ENCODE data around the gene PERM1. TPM values are rescaled to one million over a fixed set of nuclear protein-coding genes. Genes with fewer than 3 reads are reported as not detected.

PERM1 gene
- total and polyA plus RNA-seq, 2 donors (not counting 1 experiment from before 2014, with no cell fraction given), result not detected

- H4K20me1 ChIP-seq (ENCODE audit: control insufficient read depth, insufficient read depth, low read length, poor library complexity, severe bottlenecking), result no peaks in the 10 kb centered on the region
- CTCF ChIA-PET, result no interaction called here
- Mint-ChIP-seq H3K4me1 (peaks cover 9% of the 10 kb centered on the region), H3K27ac (peak overlapping the region; percentile 10), H3K4me3 (no peak overlapping the region), H3K9me3 (ENCODE audit: insufficient read depth) (no peaks in the 10 kb centered on the region), H3K27me3 (peaks cover 31% of the 10 kb centered on the region)
- H3K27me3 ChIP-seq (replicated peaks in 1 of 4; ENCODE audit: control extremely low read depth in 1 of 4, control insufficient read depth in 3 of 4, insufficient read depth in 4 of 4, low read length in 3 of 4), result peaks cover 0 to 79% (median 22%) of the 10 kb centered on the region in 4 experiments
- no peak overlapping the region for H2AFZ ChIP-seq (ENCODE audit: insufficient read depth, low read depth, low read length, poor library complexity, severe bottlenecking)
- intact Hi-C loops (cut with micrococcal nuclease), result no loop called here
- peaks cover 0 to 14% (median 0%) of the 10 kb centered on the region in 3 donors for H3K9me3 ChIP-seq (ENCODE audit: control extremely low read depth in 1 of 3, control insufficient read depth in 2 of 3, insufficient read depth in 1 of 3, low read length in 2 of 3)
- POLR2A ChIA-PET, result no interaction called here
- no peak overlapping the region for H3K27ac ChIP-seq (ENCODE audit: low read length in 2 of 2)
- ATAC-seq (ENCODE audit: low read depth) (no peak), DNase-seq (no peak)
- H3K36me3 ChIP-seq (replicated peaks in 1 of 2; ENCODE audit: control extremely low read depth in 1 of 2, control insufficient read depth in 1 of 2, extremely low read depth in 1 of 2, insufficient read depth in 2 of 2, low read length in 1 of 2), result no peaks in the 10 kb centered on the region
- peaks cover 16 to 18% of the 10 kb centered on the region in 2 donors for H3K4me1 ChIP-seq (ENCODE audit: control insufficient read depth in 2 of 2, insufficient read depth in 2 of 2, low read length in 2 of 2)
- 85% methylated on average over 31 of the region's 34 CpGs for WGBS (ENCODE audit: insufficient coverage)
- H3K9ac ChIP-seq (ENCODE audit: low read length), result no peak overlapping the region
- no peak overlapping the region for H3K4me2 ChIP-seq (replicated peaks; ENCODE audit: low read depth, low read length, poor library complexity, severe bottlenecking)
- no peaks in the 10 kb centered on the region for H3K79me2 ChIP-seq (ENCODE audit: control insufficient read depth, insufficient read depth, low read length)
- no peak overlapping the region for H3K4me3 ChIP-seq (ENCODE audit: control extremely low read depth in 1 of 5, extremely low read depth in 1 of 5, insufficient read depth in 1 of 5, low read depth in 2 of 5, low read length in 4 of 5)
- TF ChIP-seq CTCF (IDR thresholded peaks at IDR 0.05) (no peak), EZH2 (IDR thresholded peaks at IDR 0.05; ENCODE audit: borderline replicate concordance, insufficient read depth, low read depth, low read length, poor library complexity, severe bottlenecking) (no peak)
Measured at GRCh38 chr1:971751-972506, 10.0 kb downstream of the PERM1 start.

- Histone ChIP-seq H3K9ac (ENCODE audit: low read length) (no peak overlapping the region), H3K4me2 (replicated peaks; ENCODE audit: low read depth, low read length, poor library complexity, severe bottlenecking) (no peak overlapping the region), H3K27ac (ENCODE audit: low read length in 2 of 2) (no peak overlapping the region), H3K27me3 (replicated peaks in 1 of 4; ENCODE audit: control extremely low read depth in 1 of 4, control insufficient read depth in 3 of 4, insufficient read depth in 4 of 4, low read length in 3 of 4) (peaks cover 0 to 76% (median 21%) of the 10 kb centered on the region in 4 experiments), H2AFZ (ENCODE audit: insufficient read depth, low read depth, low read length, poor library complexity, severe bottlenecking) (no peak overlapping the region), H4K20me1 (ENCODE audit: control insufficient read depth, insufficient read depth, low read length, poor library complexity, severe bottlenecking) (no peaks in the 10 kb centered on the region), H3K9me3 (ENCODE audit: control extremely low read depth in 1 of 3, control insufficient read depth in 2 of 3, insufficient read depth in 1 of 3, low read length in 2 of 3) (peaks cover 0 to 14% (median 0%) of the 10 kb centered on the region in 3 donors), H3K4me1 (ENCODE audit: control insufficient read depth in 2 of 2, insufficient read depth in 2 of 2, low read length in 2 of 2) (peaks cover 17 to 20% of the 10 kb centered on the region in 2 donors), H3K36me3 (replicated peaks in 1 of 2; ENCODE audit: control extremely low read depth in 1 of 2, control insufficient read depth in 1 of 2, extremely low read depth in 1 of 2, insufficient read depth in 2 of 2, low read length in 1 of 2) (no peaks in the 10 kb centered on the region), H3K79me2 (ENCODE audit: control insufficient read depth, insufficient read depth, low read length) (no peaks in the 10 kb centered on the region), H3K4me3 (ENCODE audit: control extremely low read depth in 1 of 5, extremely low read depth in 1 of 5, insufficient read depth in 1 of 5, low read depth in 2 of 5, low read length in 4 of 5) (no peak overlapping the region)
- Mint-ChIP-seq H3K4me3 (no peak overlapping the region), H3K27ac (peak overlapping the region; percentile 10), H3K27me3 (peaks cover 31% of the 10 kb centered on the region), H3K4me1 (peaks cover 11% of the 10 kb centered on the region), H3K9me3 (ENCODE audit: insufficient read depth) (no peaks in the 10 kb centered on the region)
- 58% methylated on average over 29 of the region's 42 CpGs for WGBS (ENCODE audit: insufficient coverage)
- ChIA-PET CTCF (no interaction called here), POLR2A (no interaction called here)
- ATAC-seq (ENCODE audit: low read depth), result no peak
- intact Hi-C loops (cut with micrococcal nuclease), result no loop called here
- TF ChIP-seq CTCF (IDR thresholded peaks at IDR 0.05) (no peak), EZH2 (IDR thresholded peaks at IDR 0.05; ENCODE audit: borderline replicate concordance, insufficient read depth, low read depth, low read length, poor library complexity, severe bottlenecking) (no peak)
- DNase-seq, result no peak
Measured at GRCh38 chr1:970973-971730, 10.7 kb downstream of the PERM1 start.
